Measurements from ENCODE around the gene TMEM200A. TPM values are rescaled to one million over a fixed set of nuclear protein-coding genes. Genes with fewer than 3 reads are reported as not detected.

The TMEM200A gene
- total and polyA plus RNA-seq, 10 of the 15 experiments (the other 5 are each of a cell fraction or from before 2014, with no cell fraction given): 5.5 to 12.4 (median 9.6) TPM

GRCh38 chr6:130366107-130367005 lies 539 bp downstream of the TMEM200A start (continued):
- TF ChIP-seq ZBTB33 (IDR thresholded peaks at IDR 0.05): no peak
- TF ChIP-seq WRNIP1 (IDR thresholded peaks at IDR 0.05; ENCODE audit: borderline replicate concordance, low read depth, low read length): no peak
- TF ChIP-seq TCF12 (IDR thresholded peaks at IDR 0.05; ENCODE audit: low read depth, low read length): no peak
- 0 out of 2 replicates have a peak, but pooled peaks have one; percentile 9 for TF ChIP-seq EED (IDR thresholded peaks at IDR 0.05; ENCODE audit: low read depth)
- TF ChIP-seq CTCF (IDR thresholded peaks at IDR 0.05 in 2 of 3, conservative IDR thresholded peaks at IDR 0.05 in 1 of 3; ENCODE audit: control insufficient read depth in 2 of 3, extremely low read depth in 1 of 3, insufficient read depth in 1 of 3, low read depth in 3 of 3, low read length in 3 of 3): 0 out of 6 replicates have a peak, but pooled peaks of 1 of the 3 experiments have one; percentile 13
- no peak for TF ChIP-seq CEBPB (IDR thresholded peaks at IDR 0.05; ENCODE audit: borderline replicate concordance in 1 of 2, low read depth in 2 of 2, low read length in 2 of 2)
